Trophoblast cell (in vitro differentiated cells and primary cell): Measurements from ENCODE around the gene MIS18BP1.

Experiments
- DNase-seq, 2 donors: peaks; one replicate each; pipeline ENCODE4 v3.0.0-alpha.2; 2016
- H2AFZ ChIP-seq: 2 replicates; pipeline ENCODE4 v1.6.1; 2013; ENCODE audit warnings: low read length, moderate library complexity, mild to moderate bottlenecking; ENCODE audit not compliant: insufficient read depth, poor library complexity
- H2AK5ac ChIP-seq: 2 replicates; pipeline ENCODE4 v1.6.1; 2013; ENCODE audit warnings: mild to moderate bottlenecking, low read length
- H2BK120ac ChIP-seq: 2 replicates; pipeline ENCODE4 v1.6.1; 2013; ENCODE audit warnings: low read length, mild to moderate bottlenecking, moderate library complexity; ENCODE audit not compliant: insufficient read depth, poor library complexity
- H2BK12ac ChIP-seq: 2 replicates; pipeline ENCODE4 v1.6.1; 2013; ENCODE audit warnings: mild to moderate bottlenecking, low read length, moderate library complexity
- H2BK5ac ChIP-seq: 2 replicates; pipeline ENCODE4 v1.6.1; 2013; ENCODE audit warnings: low read length, low read depth, moderate library complexity, mild to moderate bottlenecking; ENCODE audit not compliant: poor library complexity
- H3K14ac ChIP-seq: 2 replicates; pipeline ENCODE4 v1.6.1; 2013; ENCODE audit warnings: mild to moderate bottlenecking, low read length
- H3K18ac ChIP-seq: 2 replicates; pipeline ENCODE4 v1.6.1; 2013; ENCODE audit warnings: mild to moderate bottlenecking, low read length
- H3K23ac ChIP-seq: 2 replicates; pipeline ENCODE4 v1.6.1; 2013; ENCODE audit warnings: low read length
- H3K27ac ChIP-seq: 2 replicates; pipeline ENCODE4 v1.5.1; 2013; ENCODE audit warnings: low read depth, mild to moderate bottlenecking, inconsistent platforms, low read length, moderate library complexity
- H3K27me3 ChIP-seq: 2 replicates; pipeline ENCODE4 v1.6.1; 2013; ENCODE audit warnings: inconsistent platforms, mild to moderate bottlenecking, low read length, moderate library complexity; ENCODE audit not compliant: insufficient read depth
- H3K36me3 ChIP-seq, 2 experiments: 1 replicate in 1 of 2; 2 replicates in 1 of 2; pipeline ENCODE4 v1.6.1; 2013; ENCODE audit warnings: low read length in 2 of 2, mild to moderate bottlenecking in 2 of 2, moderate library complexity in 1 of 2; ENCODE audit not compliant: insufficient read depth in 2 of 2, control insufficient read depth in 1 of 2
- H3K4ac ChIP-seq: 2 replicates; pipeline ENCODE4 v1.6.1; 2013; ENCODE audit warnings: low read depth, mild to moderate bottlenecking, low read length, moderate library complexity
- H3K4me1 ChIP-seq, 2 experiments: 1 replicate in 1 of 2; 2 replicates in 1 of 2; pipeline ENCODE4 v1.6.1; 2013; ENCODE audit warnings: low read length in 2 of 2, mild to moderate bottlenecking in 2 of 2, moderate library complexity in 1 of 2; ENCODE audit not compliant: insufficient read depth in 2 of 2, control insufficient read depth in 1 of 2
- H3K4me2 ChIP-seq: 2 replicates; pipeline ENCODE4 v1.6.1; 2013; ENCODE audit warnings: inconsistent platforms, mild to moderate bottlenecking, low read length, moderate library complexity
- H3K4me3 ChIP-seq: 2 replicates; pipeline ENCODE4 v1.5.1; 2013; ENCODE audit warnings: mild to moderate bottlenecking, low read depth, low read length, inconsistent platforms
- H3K79me1 ChIP-seq: one replicate; pipeline ENCODE4 v1.6.1; 2013; ENCODE audit warnings: low read length
- H3K79me2 ChIP-seq: 2 replicates; pipeline ENCODE4 v1.6.1; 2013; ENCODE audit warnings: low read length, mild to moderate bottlenecking; ENCODE audit not compliant: control insufficient read depth, insufficient read depth, poor library complexity
- H3K9ac ChIP-seq: 2 replicates; pipeline ENCODE4 v1.6.1; 2013; ENCODE audit warnings: mild to moderate bottlenecking, low read length
- H3K9me3 ChIP-seq: 2 replicates; pipeline ENCODE4 v1.6.1; 2013; ENCODE audit warnings: low read depth, mild to moderate bottlenecking, control low read depth, inconsistent platforms, low read length; ENCODE audit not compliant: insufficient read depth
- H4K12ac ChIP-seq: 2 replicates; pipeline ENCODE4 v1.6.1; 2013; ENCODE audit warnings: low read depth, mild to moderate bottlenecking, low read length, moderate library complexity
- H4K8ac ChIP-seq: 2 replicates; pipeline ENCODE4 v1.6.1; 2013; ENCODE audit warnings: low read depth, mild to moderate bottlenecking, low read length, moderate library complexity
- H4K91ac ChIP-seq: one replicate; pipeline ENCODE4 v1.6.1; 2013; ENCODE audit warnings: low read depth, mild to moderate bottlenecking, low read length, moderate library complexity
- WGBS: extraction: QIAGEN DNeasy Blood & Tissue Kit; methylation state at CpG from one replicate; pipeline ENCODE4 v1.1.7; 2013; ENCODE audit warnings: missing lambda C conversion rate; ENCODE audit not compliant: insufficient read length, insufficient coverage; ENCODE audit errors: extremely low coverage; 5-methylcytosine and 5-hydroxymethylcytosine counted together

Gene MIS18BP1

DNA sequence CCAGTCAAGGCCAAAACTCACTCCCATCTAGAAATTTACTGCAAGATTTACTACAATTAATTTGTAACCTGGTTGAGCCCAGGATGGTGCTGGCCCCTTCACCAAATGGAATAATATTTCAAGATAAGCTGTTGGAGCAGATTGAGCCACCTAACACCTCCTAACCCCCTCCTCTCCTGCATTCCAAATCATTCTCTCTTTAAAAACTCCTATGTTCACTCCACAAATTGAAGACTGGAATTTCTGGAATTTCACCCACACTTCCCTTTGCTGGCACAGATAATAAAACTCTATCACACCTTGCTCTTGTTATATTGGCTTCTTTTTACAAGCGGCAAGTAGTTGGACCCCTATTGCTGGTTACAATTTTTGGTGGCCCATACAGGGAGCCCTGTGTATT lies 41.7 kb downstream of the MIS18BP1 start:
- no peak overlapping the region for H3K9ac ChIP-seq
- no peak overlapping the region for H2BK5ac ChIP-seq
- DNase-seq: no peak
- H4K12ac ChIP-seq: no peak overlapping the region
- peaks cover 13 to 18% of the 10 kb centered on the region in 2 experiments for H3K36me3 ChIP-seq
- H3K4me1 ChIP-seq: peaks cover 6 to 16% of the 10 kb centered on the region in 2 experiments
- H3K23ac ChIP-seq: no peak overlapping the region
- no peak overlapping the region for H3K4me2 ChIP-seq
- H4K8ac ChIP-seq: no peak overlapping the region
- H2AK5ac ChIP-seq: no peak overlapping the region
- H2BK12ac ChIP-seq: no peak overlapping the region
- WGBS: no CpG with 5 or more reads among the region's 1 CpG
- no peak overlapping the region for H4K91ac ChIP-seq
- H3K4ac ChIP-seq: no peak overlapping the region
- no peaks in the 10 kb centered on the region for H3K79me1 ChIP-seq
- H3K14ac ChIP-seq: no peak overlapping the region
- H3K79me2 ChIP-seq: no peaks in the 10 kb centered on the region
- H3K27me3 ChIP-seq: no peaks in the 10 kb centered on the region
- no peak overlapping the region for H3K18ac ChIP-seq
- H2BK120ac ChIP-seq: no peak overlapping the region
- no peak overlapping the region for H3K27ac ChIP-seq
- H3K9me3 ChIP-seq: no peaks in the 10 kb centered on the region
- no peak overlapping the region for H3K4me3 ChIP-seq
- H2AFZ ChIP-seq: no peak overlapping the region

DNA sequence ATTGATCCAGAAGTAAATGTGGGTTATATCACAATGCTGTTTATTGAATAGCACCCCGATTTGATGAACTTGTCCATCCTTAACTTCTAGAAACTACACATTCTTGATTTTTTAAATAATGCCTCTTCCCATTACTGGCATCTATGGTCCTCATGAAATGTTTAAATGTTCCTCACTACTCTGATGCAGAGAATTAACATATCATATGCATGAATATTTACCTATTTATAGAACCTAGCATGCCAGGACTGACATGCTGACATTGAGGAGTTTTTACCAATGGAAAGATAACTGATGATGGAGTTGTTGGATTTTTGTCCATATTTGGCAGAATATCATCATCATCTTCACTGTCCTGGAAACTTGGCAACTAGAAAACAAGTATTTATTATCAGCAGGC lies 42.8 kb downstream of the MIS18BP1 start:
- H4K12ac ChIP-seq: no peak overlapping the region
- DNase-seq: no peak
- no peak overlapping the region for H2AK5ac ChIP-seq
- H2AFZ ChIP-seq: no peak overlapping the region
- H3K36me3 ChIP-seq: peaks cover 13% of the 10 kb centered on the region in 2 experiments
- no peak overlapping the region for H3K18ac ChIP-seq
- H4K91ac ChIP-seq: no peak overlapping the region
- H3K4me1 ChIP-seq: peaks cover 6 to 16% of the 10 kb centered on the region in 2 experiments
- no peak overlapping the region for H3K4me2 ChIP-seq
- H3K79me2 ChIP-seq: no peaks in the 10 kb centered on the region
- no peak overlapping the region for H2BK12ac ChIP-seq
- no peak overlapping the region for H3K14ac ChIP-seq
- H2BK120ac ChIP-seq: no peak overlapping the region
- H3K27me3 ChIP-seq: no peaks in the 10 kb centered on the region
- H3K79me1 ChIP-seq: no peaks in the 10 kb centered on the region
- no peak overlapping the region for H4K8ac ChIP-seq
- H2BK5ac ChIP-seq: no peak overlapping the region
- WGBS: no CpG with 5 or more reads among the region's 1 CpG
- no peak overlapping the region for H3K4me3 ChIP-seq
- no peak overlapping the region for H3K4ac ChIP-seq
- H3K23ac ChIP-seq: no peak overlapping the region
- no peak overlapping the region for H3K9ac ChIP-seq
- no peak overlapping the region for H3K27ac ChIP-seq
- H3K9me3 ChIP-seq: no peaks in the 10 kb centered on the region

DNA sequence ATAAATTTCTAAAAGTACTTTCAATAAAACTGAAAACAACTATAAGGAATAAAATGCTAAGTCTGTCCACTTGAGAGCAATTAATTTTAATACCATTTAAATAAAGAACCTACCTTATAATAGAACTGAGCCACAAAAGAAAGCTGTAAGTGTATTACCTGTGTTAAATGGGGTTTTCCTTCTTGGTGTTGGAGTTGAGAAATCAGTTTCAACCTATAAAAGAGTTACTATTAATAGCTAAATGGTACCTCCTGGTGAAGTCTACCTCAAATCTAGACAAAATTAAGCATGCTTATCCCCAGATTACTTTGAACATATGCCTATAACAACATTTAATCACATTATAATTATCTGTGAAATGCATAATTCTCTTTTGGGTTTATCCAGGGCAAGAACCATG lies 48.8 kb downstream of the MIS18BP1 start:
- Histone ChIP-seq H2BK12ac (no peak overlapping the region), H3K9me3 (no peaks in the 10 kb centered on the region), H2AK5ac (no peak overlapping the region), H4K8ac (no peak overlapping the region), H3K23ac (no peak overlapping the region), H3K36me3 (peaks cover 10 to 14% of the 10 kb centered on the region in 2 experiments), H3K27me3 (no peaks in the 10 kb centered on the region), H2BK5ac (no peak overlapping the region), H3K4me3 (no peak overlapping the region), H3K18ac (no peak overlapping the region), H3K4ac (no peak overlapping the region), H4K91ac (no peak overlapping the region), H2BK120ac (no peak overlapping the region), H4K12ac (no peak overlapping the region), H3K9ac (no peak overlapping the region), H3K27ac (no peak overlapping the region), H2AFZ (no peak overlapping the region), H3K4me2 (no peak overlapping the region), H3K4me1 (no peaks in the 10 kb centered on the region), H3K14ac (no peak overlapping the region), H3K79me1 (no peaks in the 10 kb centered on the region), H3K79me2 (no peaks in the 10 kb centered on the region)
- DNase-seq: no peak

DNA sequence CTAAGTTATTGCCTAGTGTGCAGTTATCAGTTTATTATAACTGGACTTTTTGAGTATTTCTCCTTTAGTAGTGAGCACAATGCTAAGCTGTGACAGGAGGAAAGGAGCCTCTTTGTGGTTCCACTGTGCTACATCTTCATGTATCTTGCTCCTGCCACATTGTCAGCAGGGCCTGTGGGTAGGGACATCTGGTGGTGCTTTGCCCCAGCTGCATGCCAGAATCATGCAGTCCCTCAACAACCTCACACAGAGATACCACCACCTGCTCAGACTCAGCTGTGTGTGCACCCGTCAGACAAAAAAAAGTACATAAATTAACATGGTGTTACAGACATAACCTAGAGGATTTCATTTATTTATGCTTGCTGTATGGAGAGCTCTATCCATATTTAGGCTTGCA lies 51.1 kb downstream of the MIS18BP1 start:
- no CpG with 5 or more reads among the region's 1 CpG for WGBS
- Histone ChIP-seq H2BK5ac (no peak overlapping the region), H2BK120ac (no peak overlapping the region)

More for the DNA sequence above, 51.1 kb downstream of the MIS18BP1 start:
- no peak overlapping the region for H4K8ac ChIP-seq
- no peak overlapping the region for H2AFZ ChIP-seq
- no peak overlapping the region for H3K18ac ChIP-seq
- H3K27ac ChIP-seq: no peak overlapping the region
- no peak overlapping the region for H4K91ac ChIP-seq
- no peak overlapping the region for H3K4ac ChIP-seq
- no peak overlapping the region for H2AK5ac ChIP-seq
- H3K36me3 ChIP-seq: peaks cover 3 to 10% of the 10 kb centered on the region in 2 experiments
- no peak for DNase-seq
- no peak overlapping the region for H3K9ac ChIP-seq
- no peak overlapping the region for H4K12ac ChIP-seq
- H3K14ac ChIP-seq: no peak overlapping the region
- no peaks in the 10 kb centered on the region for H3K4me1 ChIP-seq
- no peaks in the 10 kb centered on the region for H3K9me3 ChIP-seq
- H3K4me3 ChIP-seq: no peak overlapping the region
- no peaks in the 10 kb centered on the region for H3K79me2 ChIP-seq
- no peaks in the 10 kb centered on the region for H3K27me3 ChIP-seq
- no peak overlapping the region for H3K4me2 ChIP-seq
- no peak overlapping the region for H2BK12ac ChIP-seq
- H3K23ac ChIP-seq: no peak overlapping the region
- H3K79me1 ChIP-seq: no peaks in the 10 kb centered on the region
